HG02798 (cell line): Measurements from ENCODE around the gene ZFP64.
"Not testable (repeated sequence)": the region's sequence is repeated elsewhere in the genome, so short reads cannot be mapped to it uniquely, and the experiment has no call there.

Experiments
- ATAC-seq: cut with Tn5 transposase; IDR thresholded peaks from one replicate; pipeline ENCODE4 v1.9.1; 2021; ENCODE audit warnings: mild to moderate bottlenecking; ENCODE audit not compliant: unreplicated experiment, poor library complexity

Gene ZFP64

DNA sequence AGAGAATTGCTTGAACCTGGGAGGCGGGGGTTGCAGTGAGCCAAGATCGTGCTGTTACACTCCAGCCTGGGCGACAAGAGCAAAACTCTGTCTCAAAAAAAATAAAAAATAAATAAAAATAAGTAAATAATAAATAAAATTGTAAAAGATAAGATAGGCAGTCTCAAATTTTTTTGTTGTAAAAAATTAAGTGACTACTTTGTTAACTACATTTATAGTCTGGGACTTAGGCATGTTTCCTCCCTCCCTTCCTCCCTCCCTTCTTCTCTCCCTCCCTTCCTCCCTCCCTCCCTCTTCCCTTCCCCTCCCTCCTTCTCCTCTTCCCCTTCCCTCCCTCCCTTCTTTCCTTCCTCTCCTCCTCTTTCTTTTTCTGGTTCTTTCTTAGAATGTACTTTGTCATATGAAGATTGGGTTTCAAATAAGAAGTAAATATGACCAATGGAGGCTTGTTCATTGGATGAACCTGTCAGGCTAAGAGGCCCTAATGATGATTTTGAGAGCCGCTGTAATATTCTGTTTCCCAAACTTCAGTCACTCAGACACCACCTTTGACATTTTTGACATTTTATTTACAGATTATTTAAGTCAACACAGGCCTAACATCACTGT lies 24.2 kb downstream of the ZFP64 start:
- ATAC-seq: no peak

DNA sequence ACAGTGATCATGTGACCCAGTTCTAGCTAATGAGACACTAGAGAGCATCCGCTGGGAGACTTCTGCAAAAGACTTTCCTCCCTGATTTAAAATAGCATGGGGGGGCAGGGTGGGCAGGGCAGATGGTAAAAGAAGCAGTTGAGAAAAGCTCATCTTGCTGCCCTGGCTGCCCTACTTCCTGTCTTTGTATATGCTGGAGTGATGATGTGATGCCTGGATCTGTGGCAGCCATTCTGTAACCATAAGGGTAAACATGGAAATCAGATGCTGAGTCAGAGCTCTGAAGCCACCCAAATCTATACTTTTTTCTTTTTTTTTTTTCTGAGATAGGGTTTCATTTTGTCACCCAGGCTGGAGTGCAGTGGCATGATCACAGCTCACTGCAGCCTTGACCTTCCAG lies 25.4 kb downstream of the ZFP64 start:
- ATAC-seq: no peak

DNA sequence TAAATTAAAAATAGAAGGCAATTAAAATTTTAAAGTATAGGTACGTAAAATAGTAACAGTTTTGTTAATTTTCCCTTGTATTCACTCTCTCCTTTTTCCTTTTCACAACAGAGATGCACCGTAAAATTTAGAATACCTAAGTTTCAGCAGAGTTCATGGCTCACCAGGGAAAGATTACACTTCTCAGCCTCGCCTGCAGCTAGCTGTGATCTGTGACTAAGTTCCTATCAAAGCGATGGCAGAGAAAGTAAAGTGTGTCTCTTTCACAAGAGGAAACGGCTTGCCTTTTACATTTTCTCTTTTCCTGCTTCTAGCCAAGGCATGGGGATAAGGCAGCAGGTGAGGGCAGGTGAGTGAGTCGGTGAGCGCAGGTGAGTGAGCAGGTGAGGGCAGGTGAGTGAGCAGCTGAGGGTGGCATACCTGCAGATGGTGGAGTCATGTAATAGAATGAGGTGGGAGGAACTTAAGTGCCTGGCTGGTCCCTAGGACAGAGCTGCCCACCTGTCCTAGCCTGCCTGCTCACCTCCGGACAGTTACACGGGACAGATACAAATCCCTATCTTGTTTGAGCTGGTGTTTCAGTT lies 30.9 kb downstream of the ZFP64 start:
- ATAC-seq: no peak

DNA sequence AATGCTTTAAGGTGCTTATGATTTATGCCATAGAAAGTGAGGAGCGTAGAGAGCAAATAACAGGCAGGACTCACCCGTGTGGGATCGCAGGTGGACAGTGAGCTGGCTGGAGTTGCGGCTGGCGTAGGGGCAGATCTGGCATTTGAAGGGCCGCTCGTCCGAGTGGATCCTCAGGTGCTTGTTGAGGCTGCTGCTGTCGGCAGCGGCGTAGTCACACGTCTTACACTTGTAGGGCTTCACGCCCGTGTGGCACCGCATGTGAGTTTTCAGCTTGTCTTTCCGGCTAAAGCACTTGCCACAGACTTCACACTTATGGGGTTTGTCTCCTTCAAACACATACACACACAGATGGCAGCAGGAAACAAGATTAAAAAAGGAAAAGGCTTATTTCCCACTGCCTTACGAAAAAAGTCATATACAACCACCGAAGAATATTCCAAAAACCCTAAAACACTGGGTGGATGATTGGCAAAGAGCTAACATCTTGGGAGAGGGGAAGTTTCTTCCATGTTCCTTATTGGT lies 31.5 kb downstream of the ZFP64 start:
- ATAC-seq: no peak

DNA sequence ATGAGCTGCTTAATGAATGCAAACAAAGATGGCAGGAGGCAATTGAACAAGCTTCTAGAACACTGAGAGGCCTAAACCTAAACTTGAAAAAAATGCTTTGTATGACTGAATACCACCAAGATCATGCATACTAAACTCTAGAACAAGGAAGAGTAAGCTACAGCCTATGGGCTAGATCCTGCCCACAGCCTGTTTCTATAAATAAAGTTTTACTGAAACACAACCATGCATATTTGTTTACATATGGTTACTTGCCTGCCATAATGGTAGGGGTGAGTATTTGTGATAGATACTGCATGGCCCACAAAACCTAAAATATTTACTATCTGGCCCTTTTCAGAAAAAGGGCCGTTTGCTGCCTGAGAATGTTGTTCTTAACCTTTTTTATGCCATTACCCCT lies 37.0 kb downstream of the ZFP64 start:
- ATAC-seq: no peak

DNA sequence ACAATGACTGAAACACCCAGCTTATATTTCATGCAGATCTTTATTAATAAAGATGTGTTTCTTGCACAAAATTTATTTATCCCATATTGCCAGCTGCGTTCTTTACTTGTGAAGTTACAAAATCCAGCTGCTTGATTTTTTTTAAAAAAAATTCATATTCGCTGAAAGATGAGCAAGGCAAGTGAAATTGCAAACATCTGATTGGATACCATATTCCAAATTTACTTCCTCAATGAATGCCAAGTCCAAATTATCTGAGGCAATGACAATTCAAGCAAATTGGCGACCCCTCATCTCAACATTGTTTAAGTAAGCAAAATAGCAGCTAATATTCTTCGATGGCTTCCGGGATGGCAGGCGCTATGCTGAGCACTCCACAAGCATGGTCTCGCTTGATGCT lies 37.7 kb downstream of the ZFP64 start:
- no peak for ATAC-seq

DNA sequence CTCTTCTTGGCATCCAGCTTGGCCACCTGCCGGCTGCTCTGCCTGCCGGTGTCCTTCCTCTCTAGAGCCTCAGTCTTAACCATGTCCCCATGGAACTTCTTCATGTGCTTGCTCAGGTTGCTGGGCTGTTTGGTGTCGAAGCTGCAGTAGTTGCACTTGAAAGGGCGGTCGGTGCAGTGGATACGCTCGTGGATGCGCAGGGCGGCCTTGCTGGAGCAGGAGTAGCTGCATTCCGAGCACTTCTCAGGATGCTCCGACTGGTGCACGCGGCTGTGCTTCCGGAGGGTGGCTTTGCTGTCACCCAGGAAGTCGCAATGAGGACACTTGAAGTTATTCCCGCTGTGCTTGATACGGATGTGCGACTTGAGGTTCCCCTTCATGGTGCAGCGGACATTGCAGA lies 38.7 kb downstream of the ZFP64 start:
- ATAC-seq: no peak

DNA sequence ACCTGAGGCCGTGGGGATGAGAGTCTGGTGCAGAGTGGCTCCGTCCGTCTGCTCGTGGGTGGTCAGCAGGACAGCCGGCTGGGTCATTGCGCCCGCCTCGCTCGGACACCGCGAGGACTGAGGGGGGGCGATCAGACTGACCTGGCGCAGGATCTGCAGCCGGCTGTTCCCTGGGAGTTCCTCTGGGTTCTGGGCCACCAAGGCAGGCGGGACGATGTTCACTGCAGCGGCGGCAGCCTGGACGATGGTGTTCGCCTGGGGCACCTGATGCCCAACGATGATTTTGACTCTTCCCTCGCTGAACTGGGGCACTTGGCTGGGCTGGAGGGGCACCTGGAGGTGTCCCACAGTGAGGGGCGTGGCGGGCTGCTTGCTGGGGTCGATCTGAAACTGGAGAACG lies 39.2 kb downstream of the ZFP64 start:
- no peak for ATAC-seq

DNA sequence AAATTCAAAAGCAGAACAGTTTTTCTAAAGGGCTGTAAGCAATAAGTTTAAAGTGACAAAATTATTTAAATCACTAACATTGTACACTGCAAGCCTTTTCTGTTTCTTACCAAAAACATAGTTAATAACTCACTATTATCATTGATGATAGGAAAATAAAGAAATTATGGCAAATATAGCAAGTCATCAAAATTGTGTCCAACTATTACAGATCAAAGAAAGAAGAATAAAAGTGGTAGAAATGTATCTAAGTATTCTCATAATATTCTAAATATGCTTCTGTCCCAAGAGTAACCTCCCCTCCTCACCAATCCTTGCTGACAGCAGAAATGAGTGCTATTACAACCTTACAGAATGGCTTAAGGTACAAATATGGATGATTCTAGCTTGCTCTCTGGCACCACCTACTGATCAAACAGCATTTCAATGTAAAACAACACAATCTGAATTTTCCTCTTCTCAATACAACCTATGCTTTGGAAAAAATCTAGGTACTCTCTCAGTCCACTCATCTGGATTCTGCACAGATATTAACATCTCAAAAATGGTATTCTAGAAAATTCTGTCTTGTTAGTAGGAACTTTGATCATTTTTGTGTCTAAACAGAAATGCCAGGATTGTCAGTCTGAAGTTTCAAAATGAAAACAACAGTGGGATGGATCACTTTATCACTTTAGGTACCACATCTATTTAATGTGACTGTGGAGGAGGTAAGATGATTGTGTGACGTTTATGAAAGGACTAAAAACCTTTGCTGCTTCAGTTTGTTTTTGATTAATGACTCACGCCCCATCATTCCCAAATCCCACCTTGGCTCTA lies 40.9 kb downstream of the ZFP64 start:
- peak; percentile 49 for ATAC-seq

DNA sequence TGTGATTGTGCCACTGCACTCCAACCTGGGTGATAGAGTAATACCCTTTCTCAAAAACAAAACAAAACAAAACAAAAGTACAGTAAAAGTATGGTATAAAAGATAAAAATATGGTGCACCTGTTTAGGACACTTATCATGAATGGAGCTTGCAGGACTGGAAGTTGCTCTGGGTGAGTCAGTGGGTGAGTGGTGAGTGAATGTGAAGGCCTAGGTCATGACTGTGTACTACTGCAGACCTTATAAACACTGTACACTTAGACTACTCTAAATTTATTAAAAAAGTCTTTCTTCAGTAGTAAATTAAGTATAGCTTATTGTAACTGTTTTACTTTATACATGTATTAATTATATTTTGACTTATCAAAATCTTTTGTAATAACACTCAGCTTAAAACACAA lies 46.0 kb downstream of the ZFP64 start:
- ATAC-seq: no peak

DNA sequence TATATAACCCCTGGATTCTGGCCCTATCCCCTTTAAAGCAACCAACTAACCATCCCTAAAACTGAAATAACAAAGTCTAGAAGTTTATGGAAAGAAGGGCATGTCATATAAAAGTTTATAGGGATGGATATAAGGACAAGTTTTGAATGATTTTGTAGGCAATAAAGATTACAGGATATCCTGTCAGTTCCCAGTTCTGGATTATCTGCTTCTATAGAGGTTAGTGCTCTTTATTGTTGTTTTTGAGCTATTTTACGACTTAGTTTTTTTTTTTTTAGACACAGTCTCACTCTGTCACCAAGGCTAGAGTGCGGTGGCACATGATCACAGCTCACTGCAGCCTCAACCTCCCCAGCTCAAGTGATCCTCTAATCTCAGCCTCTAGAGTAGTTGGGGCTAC lies 48.3 kb downstream of the ZFP64 start:
- no peak for ATAC-seq

DNA sequence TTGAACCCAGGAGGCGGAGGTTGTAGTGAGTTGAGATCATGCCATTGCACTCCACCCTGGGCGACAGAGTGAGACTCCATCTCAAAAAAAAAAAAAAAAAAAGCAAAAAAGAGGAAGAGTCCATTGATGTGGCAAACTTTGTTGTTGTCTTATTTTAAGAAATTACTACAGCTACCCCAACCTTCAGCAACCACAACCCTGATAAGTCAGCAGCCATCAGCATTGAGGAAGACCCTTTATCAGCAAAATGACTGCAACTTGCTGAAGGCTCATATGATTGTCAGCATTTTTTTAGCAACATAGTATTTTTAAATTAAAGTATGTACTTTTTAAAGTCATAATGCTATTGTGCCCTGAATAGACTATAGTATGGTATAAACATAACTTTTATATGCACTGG lies 48.8 kb downstream of the ZFP64 start:
- no peak for ATAC-seq

DNA sequence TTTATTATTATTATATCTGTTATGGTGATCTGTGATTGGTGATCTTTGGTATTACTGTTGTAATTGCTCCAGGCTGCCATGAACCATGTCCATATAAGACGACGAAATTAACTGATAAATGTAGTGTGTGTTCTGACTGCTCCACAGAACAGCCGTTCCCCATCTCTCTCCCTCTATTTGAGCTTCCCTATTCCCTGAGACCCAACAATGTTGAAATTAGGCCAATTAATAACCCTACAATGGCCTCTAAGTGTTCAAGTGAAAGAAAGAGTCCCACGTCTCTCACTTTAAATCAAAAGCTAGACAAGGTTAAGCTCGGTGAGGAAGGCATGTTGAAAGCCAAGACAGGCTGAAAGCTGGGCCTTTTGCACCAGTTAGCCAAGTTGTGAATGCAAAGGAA lies 51.6 kb downstream of the ZFP64 start:
- no peak for ATAC-seq

DNA sequence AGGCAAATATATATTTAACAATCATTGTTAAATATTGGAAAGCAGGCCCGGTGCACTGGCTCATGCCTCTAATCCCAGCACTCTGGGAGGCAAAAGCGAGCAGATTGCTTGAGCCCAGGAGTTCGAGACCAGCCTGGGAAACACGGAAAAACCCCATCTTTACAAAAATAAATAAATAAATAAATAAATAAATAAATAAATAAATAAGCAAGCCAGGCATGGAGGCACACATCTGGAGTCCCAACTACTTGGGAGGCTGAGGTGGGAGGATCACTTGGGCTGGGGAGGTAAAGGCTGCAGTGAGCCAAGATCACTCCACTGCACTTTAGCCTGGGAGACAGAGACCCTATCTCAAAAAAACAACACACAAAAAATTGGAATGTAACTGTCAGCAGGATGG lies 53.7 kb downstream of the ZFP64 start:
- no peak for ATAC-seq

DNA sequence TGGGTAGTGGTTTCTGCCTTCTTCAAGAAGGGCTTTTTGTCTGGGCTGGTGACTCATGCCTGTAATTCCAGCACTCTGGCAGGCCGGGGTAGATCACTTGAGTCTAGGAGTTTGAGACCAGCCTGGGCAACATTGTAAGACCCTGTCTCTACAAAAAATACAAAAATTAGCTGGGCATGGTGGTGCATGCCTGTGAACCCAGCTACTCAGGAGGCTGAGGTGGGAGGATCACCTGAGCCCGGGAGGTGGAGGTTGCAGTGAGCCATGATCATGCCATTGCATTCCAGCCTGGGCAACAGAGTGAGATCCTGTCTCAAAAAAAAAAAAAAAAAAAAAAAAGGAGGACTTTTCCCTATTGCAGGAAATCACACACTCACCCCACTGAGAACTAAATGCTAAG lies 57.9 kb downstream of the ZFP64 start:
- ATAC-seq: not testable (repeated sequence)

DNA sequence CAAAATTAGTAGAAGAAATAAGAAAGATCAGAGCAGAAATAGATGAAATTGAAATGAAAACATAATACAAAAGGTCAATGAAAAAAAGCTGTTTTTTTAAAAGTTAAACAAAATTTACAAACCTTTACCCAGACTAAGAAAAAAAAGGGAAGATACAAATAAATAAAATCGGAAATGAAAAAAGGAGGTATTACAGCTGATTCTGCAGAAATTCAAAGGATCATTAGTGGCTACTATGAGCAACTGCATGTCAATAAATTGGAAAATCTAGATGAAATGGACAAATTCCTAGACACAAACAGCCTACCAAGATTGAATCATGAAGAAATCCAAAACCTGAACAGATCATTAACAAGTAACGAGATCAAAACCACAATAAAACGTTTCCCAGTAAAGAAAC lies 59.2 kb downstream of the ZFP64 start:
- ATAC-seq: no peak

DNA sequence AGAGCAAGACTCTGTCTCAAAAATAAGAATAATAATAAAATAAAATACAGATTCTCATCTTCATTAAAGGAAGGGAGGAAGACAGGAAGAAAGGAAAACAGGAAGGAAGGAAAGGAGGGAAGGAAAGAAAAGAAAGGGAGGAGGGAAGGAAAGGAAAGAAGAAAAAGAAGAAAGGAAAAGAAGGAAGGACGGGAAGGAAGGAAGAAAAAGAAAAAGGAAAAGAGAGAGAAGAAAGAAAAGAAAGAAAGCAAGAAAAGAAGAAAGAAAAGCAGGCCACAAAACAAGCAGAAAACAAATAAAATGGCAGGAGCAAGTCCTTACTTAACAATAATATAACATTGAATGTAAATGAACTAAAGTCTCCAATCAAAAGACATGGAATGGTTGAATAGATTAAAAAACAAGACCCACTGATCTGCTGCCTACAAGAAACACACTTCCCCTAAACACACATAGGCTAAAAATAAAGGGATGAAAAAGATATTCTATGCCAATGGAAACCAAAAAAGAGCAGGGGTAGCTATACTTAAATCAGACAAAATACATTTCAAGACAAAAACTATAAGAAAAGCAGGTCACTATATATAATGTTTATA lies 60.4 kb downstream of the ZFP64 start:
- ATAC-seq: no peak

DNA sequence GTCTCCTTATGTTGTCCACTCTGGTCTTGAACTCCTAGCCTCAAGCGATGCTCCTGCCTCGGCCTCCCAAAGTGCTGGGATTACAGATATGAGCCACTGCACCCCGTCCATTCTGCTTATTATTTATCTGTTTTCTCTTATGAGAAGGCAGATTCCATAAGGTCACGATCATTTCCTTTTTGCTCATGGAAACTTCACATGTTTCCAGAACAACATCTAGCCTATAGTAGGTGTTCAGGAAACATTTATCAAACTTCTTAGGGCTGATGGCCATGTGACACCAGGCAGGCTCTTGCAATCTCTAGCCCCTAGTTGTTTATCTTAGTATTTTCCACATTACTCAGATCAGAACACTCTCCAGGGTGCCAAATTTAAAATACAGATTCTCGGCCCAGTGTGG lies 61.2 kb downstream of the ZFP64 start:
- no peak for ATAC-seq

DNA sequence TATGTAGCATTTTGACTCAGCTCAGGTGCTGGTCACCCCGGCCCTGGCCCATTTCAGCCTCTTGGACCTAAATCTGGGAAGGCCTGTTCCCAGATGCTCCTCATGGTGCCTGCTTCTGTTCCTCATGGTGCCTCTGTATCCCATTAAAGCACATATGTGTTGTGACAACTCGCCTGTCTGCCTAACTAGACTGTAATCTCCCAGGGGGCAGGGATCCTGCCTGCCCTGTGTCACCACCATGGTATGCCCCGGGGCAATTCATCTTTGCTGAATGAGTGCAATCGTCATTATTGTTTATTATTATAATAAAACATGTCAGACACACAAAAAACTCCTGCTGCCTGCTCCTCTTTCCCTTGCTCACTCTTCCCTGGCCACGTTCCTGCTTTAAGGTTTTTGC lies 62.0 kb downstream of the ZFP64 start:
- ATAC-seq: no peak

DNA sequence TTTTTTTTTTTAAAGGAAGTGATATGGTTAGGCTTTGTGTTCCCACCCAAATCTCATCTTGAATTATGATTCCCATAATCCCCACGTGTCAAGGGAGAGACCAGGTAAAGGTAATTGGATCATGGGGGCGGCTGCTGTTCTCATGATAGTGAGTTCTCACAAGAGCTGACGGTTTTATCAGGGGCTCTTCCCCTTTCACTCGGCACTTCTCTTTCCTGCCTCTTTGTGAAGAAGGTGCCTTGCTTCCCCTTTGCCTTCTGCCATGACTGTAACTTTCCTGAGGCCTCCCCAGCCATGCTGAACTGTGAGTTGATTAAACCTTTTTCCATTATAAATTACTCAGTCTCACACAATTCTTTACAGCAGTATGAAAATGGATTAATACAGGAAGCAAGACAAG lies 64.3 kb downstream of the ZFP64 start:
- ATAC-seq: no peak

DNA sequence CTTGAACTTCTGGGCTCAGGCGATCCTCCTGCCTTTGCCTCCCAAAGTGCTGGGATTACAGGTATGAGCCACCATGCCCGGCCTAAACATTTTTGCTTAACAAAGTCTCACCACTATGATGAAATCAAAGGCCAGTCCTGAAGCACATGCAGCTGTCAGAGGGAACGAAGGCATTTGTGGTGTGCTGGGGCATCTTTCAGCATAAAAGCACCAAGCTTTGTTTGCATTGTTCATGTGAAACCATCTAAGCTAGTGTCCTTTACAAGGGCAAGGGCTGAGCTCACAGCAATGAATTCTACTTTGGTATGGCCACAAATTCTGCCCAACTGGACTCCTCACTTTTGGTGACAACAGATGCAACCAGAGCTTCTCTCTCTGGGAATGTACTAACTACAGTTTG lies 66.8 kb downstream of the ZFP64 start:
- no peak for ATAC-seq
